Kasumi-1 (cell line): ENCODE results near the gene GAS2L1.

Experiments used
- DNase-seq, 2 experiments: peaks; one replicate each; lab custom pipeline; 2025; lab: John Stamatoyannopoulos, UW

GAS2L1 gene

DNA sequence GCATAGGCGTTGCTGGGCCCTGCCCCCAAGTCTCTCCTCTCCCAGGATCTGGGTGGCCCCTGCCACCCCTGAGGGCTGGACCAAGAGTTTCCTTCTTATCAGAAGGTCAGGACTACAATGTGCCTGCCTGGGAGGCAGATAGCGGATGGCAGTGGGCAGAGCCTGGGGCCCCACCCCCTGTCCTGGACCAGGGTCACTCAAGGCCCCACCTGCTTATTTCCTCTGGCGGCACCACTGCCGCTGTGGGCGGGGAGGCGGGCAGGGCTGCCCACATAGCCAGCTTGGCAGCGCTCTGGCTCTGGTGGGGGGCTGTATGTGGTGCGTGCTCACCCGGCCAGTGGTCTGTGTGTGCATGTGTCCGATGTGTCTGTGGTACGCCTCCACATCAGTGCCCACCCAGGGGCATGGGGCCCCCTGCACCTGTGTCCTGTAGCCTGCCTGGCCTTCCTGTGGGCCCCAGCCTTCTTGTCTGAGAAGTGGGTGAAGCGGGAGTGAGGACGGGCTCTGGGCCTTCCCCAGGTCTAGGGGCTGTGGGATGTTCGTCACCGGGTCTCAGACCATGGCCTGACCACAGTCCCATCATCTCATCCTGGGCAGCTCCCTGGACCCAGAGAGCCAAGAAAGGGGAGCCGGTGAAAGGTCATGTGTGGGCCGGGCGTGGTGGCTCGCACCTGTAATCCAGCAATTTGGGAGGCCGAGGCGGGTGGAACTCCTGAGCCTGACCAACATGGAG is 3.0 kb downstream of the GAS2L1 start:
- DNase-seq, result no peak

DNA sequence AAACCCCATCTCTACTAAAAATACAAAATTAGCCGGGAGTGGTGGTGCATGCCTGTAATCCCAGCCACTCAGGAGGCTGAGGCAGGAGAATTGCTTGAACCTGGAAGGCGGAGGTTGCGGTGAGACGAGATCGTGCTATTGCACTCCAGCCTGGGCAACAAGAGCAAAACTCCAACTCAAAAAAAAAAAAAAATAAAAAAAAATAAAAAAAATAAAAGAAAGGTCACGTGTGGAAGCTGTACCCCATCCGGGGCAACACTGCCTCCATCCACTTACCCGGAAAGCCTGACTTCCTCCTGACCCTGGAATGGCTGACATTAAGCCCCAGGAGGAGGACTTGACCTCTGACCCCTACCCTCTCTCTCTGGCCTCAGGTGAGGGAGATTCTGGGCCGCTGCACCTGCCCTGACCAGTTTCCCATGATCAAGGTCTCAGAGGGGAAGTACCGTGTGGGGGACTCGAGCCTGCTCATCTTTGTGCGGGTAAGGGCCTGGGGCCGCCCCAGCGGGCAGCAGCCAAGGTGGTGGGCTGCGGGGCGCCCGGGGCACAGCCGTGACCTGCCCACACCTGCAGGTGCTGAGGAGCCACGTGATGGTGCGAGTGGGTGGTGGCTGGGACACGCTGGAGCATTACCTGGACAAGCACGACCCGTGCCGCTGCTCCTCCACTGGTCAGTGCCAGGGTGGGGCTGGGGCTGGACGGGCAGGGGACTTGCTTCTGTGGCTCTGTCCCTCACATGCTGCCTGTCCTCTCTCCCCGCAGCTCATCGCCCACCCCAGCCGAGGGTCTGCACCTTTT is 3.8 kb downstream of the GAS2L1 start:
- no peak for DNase-seq

DNA sequence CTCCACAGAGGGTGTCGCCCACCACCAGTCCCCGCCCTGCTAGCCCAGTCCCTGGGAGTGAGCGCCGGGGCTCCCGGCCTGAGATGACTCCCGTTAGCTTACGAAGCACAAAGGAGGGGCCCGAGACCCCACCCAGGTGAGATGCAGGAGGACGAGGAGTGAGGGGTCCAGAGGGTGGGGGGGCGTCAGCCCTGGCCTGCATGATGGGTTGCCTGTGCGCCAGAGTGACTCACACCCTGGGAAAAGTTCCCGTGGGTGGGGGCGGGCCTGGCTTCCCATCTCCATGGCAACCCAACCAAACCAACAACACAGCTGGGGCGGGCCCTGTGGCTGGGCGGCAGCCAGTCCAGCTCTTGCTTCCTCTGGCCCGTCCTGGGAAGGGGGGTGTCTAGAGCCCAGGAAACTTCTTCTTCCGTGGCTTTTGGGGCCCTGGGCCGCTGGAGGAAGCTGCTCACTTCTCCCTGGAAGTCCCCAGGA is 4.5 kb downstream of the GAS2L1 start:
- peak; percentile 79 to 82 for DNase-seq

DNA sequence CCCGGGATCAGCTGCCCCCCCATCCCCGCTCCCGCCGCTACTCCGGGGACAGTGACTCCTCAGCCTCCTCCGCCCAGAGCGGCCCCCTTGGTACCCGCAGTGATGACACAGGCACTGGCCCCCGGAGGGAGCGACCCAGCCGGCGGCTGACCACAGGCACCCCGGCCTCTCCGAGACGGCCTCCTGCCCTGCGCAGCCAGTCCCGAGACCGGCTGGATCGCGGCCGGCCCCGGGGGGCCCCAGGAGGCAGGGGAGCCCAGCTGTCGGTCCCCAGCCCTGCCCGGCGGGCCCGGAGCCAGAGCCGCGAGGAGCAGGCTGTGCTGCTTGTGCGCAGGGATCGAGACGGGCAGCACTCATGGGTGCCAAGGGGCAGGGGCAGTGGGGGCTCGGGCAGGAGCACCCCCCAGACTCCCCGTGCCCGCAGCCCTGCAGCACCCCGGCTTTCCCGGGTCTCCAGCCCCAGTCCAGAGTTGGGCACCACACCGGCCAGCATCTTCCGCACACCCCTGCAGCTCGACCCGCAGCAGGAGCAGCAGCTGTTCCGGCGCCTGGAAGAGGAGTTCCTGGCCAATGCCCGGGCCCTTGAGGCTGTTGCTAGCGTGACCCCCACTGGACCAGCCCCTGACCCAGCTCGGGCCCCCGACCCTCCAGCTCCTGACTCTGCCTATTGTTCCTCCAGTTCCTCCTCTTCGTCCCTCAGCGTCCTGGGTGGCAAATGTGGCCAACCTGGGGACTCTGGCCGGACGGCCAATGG is 5.2 kb downstream of the GAS2L1 start:
- no peak for DNase-seq

DNA sequence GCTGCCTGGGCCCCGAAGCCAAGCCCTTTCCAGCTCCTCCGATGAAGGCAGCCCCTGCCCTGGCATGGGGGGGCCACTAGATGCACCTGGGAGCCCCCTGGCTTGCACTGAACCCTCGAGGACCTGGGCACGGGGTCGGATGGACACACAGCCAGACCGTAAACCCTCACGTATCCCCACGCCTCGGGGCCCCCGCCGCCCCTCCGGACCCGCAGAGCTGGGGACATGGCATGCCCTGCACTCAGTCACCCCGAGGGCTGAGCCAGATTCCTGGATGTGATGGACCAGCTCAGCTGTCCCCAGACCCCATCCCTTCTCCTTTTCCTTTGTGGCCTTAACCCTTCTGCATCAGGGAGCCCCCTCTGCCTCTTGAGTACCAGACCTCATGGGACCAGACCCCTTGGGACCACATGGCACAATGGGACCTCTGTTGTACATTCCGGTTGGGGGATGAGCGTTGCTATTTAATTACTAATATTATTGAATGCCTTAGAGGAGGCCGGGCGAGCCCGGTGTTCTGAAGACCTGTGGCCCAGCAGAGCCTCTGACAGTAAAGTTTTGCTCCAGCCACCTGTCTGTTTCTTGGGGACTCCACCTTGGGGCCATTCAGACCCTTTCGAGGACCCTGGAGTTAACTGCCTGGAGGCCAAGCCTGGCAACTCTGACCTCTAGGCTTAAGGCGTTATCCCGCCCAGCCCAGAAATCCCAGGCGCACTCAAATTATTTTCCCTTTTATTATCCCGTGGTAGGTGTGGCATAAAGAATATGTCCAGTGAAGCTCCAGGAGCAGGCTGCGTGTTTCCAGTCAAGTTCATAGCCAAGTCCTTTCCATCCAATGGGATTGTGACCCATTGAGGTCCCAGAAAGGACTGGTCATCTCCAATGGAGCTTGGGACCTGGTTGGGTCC is 6.0 kb downstream of the GAS2L1 start:
- no peak for DNase-seq

DNA sequence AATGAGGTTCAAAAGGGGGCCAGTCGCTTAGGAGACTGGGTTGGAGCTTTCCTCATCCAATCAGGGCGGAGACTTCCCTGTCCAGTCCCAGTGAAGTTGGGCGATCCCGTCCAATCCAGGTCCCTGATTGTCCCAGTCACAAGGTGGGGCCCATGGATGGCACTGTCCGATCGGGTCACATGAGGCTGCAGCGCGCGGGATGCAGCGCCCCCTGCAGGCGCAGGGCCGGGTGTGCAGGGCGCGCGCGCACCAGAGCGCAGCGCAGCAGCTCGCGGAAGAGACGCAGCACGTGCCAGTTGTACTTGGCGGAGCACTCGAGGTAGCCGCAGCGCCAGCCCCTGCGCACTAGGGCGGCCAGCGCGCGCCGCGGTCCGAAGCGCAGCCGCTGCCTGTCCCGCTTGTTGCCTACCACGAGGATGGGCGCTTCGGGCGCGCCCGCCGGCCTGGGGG is 6.7 kb downstream of the GAS2L1 start:
- DNase-seq, result no peak

DNA sequence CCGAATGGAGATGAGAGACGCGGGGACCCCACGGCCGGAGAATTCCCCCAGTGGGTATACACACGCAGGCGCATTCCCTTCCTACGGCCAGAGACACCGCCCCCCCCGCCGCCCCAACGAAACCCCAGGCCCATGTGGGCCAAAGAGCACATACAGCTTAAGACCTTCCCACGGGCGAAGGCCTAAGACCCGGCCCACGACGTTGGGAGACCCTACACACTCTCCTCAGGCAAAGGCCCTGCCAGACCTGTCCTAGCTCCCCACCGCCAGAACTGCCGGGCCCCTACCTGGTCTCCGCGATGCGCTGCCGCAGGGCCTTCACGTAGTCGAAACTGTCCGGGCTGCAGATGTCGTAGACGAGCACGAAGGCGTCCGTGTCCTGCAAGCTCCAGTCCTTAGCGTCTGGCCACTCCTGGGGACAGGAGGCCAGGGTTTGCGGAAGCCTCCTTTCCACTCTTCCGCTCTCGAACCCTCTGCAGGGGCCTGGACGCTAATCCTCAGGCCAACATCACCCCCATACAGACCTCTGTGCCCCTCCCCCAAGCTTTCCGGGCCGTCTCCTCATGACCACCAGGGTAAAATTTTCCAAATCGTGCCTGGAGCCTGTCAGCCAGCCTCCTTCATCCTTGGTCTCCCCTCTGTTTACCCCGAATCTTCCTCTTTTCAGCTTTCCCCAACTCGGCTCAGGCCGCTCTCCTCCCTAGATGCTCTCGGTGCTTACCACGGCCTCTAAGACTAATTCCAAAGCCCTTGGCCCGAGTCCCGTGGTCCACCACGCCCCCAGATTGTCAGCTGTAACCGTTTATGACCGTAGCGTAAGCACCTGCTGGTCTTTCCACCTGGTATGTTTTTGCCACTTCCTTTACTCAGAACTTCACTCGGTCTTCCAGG is 7.4 kb downstream of the GAS2L1 start:
- no peak for DNase-seq

DNA sequence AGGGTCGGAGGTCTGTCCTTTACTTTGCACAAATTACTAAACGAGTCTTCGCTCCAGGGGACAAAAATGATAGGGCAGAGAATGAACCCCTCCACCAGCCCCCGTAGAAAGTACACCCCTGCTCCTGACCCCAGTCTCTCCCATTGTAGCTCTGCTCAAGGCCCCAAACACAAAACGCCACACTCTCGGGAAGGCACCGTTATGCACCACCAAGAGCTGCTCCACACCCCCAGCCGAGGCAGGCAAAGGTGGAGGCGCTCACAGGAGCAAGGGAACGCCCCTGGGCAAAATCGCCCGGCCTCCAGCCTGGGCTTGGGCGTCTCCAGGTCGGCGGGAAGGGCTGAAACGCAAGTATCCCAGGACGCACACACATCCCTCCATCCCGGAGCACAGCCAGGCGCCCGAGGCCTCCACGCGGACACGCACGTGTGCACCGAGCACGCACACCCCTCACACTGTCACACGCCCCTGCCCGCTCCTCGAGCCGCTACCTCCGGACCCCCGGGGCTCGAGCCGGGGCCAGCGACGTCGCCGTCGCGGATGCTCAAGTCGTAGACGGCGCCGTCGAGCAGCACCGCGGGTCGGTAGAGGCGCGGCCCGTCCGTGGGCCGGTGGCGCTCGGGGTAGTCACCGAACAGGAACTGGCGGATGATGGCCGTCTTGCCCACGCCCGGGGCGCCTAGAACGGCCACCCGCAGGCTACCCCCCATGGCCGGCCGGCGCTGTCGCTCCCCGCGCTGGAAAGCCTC is 8.3 kb downstream of the GAS2L1 start:
- DNase-seq, result no peak

DNA sequence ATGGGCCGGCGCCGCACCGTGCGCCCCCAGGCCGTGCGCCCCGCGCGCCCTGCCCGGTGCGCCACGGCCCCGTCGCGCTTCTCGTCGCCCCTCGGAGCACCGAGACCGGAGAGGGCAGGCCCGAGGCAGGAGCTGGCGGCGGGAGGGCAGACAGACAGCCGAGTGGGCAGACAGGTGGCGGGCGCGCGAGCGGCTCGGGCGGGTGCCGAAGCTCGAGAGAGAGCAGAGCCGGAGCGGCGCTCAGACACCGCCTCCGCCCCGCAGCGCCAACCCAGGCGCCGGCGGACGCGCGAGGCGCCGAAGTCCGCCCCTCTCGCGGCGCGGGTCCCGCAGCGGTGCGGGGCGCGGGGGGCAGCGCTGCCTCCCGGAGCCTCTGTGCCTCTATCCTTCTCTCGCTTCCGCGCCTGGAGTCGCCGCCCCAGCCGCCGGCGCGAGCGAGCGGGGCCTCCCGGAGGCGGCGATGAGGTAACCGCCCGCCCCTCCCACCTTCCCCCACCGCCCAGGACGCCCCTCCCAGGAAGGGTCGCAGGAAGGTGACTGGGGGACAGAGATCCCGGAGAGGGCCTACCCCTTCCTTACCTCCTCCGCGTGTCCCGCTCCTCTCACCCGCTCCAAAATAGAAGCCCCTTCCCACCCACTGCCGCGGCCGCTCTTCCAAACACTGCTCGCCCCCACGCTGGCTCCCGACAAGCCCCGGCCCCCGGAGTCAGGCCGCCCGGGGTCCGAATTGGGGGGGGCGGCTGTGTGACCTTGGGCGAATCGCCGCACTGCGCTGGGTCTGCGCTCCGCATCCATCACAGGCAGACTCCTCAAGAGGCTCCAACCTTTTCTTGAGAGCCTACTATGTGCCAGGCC is 9.1 kb downstream of the GAS2L1 start, which contains the start of gene RASL10A:
Gene RASL10A (minus strand): TSS at position 412 of the 855 bp plus-strand sequence. CDS start 451 bp downstream, outside the sequence.
- no peak for DNase-seq

DNA sequence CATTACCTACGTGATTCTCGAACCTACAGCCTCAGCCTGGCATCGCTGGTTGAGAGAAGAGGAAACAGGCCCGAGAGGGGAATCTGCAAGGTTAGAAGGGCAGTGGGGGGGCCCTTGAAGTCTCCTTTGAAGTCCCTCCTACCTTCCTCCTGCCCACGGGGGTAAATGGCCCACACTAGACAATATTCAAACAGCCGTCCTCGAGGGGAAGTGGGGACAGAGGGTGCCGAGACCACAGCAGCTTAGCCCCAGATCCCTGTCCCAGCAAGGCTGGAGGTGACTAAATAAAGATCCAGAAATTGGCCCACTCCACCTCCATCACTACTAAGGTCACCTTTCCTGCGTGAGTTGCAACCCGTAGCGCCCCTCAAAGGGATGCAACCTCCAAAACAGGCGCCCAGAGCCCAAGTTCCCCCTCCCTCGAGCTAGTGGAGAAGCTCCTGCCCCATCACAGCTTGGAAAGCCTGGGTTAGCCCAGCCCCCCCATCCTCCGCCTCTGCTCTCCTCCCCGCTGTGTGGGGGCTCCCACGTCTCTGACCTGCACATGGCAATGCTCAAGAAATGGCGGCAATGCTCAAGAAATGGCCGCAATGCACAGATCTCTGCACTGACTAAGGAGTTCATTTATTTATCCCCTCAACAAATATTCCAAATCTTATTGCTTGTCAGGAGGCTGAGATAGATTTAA is 9.8 kb downstream of the GAS2L1 start:
- DNase-seq, result no peak

DNA sequence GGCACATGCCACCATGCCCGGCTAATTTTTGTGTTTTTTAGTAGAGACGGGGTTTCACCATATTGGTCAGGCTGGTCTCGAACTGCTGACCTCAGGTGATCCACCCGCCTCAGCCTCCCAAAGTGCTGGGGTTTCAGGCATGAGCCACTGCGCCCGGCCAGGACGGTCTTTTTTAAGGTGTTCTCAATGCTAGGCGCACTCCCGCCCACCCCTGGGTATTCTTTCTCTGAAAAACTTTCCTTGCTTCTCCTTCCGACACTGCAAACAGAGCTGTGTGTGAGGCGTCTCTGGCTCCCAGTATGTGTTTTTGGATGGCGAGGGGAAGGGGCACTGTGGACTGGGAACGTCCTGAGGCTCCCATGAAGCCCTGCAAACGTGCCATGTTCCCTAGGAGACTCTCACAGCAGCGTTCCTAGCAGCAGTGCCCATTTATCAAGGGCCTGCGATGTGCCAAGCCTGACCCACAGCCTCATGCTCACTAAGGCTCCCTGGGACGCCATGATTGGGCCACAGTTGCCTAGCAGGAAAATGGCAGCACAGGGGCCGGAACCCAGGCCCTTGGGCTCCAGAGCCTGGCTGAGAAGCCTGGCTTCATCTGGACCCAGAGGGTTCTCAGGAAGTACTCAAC is 11.5 kb downstream of the GAS2L1 start:
- DNase-seq, result no peak

DNA sequence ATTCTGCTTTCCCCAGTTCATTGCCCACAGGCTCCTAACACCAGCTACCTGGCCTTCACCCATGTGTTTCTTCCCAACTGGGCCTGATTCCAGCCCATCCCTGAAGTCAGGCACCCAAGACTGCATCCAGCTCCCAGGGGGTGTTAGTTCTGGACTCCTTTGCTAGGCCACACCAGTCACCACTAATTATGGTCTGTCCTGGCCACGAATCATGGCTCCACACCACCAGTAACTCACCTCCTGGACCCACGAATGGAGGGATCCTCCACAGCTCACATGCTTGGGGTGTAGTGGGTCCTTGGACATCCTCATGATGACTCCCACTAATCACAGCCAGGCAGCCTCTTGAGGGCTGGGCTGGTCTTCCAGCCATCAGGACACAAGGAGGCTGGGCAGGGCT is 12.6 kb downstream of the GAS2L1 start:
- no peak for DNase-seq

DNA sequence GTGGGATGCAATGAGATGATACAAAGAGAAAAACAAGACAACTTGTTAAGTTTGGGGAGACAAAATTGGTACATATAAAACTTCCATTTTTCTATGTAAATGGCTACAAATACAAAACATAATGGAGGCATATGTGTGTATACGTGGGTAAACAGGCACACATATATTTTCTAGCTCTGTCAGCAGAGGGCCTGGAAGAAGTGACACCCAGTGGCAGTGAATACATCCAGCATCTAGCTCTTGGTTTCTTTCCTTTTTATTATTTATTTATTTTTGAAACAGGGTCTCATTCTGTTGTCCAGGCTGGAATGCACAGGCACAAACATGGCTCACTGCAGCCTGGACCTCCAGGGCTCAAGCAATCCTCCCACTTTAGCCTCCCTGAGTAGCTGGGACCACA is 14.1 kb downstream of the GAS2L1 start:
- DNase-seq, result peak; percentile 64 to 78

DNA sequence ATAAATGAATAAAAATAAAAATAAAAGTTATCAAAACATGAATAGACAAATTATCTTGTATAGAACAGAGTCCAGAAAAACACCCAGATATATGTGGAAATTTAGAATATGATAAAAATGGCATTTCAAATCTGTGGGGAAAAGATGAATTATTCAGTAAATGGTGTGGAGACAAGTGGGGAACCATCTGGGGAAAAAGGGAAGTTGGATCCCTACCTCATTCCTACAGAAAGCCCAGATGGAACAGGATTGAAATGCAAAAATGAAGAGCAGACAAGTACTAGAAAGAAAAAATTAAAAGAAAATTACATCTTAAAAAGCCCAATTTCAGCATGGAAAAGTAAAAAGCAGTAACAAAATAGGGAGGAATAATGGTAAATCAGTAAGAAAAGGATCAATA is 17.2 kb downstream of the GAS2L1 start:
- DNase-seq, result no peak

DNA sequence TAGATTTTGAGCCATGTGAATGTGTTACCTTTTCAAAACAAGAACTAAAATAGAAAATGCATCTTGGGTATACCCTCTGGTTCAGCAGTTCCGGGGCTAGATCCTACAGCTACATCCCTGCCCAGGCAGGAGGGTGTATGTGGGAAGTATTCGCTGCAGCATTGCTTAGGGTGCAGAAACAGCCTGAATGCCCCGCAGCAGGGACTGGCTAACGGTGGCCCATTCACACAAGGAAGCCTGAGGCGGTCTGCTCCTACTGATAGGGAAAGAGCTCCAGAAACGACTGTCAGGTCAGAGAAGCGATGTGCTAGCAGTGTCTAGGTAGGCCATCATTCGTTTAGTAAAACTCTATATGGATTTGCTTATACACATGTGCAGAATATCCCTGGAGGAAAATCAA is 18.9 kb downstream of the GAS2L1 start:
- no peak for DNase-seq

DNA sequence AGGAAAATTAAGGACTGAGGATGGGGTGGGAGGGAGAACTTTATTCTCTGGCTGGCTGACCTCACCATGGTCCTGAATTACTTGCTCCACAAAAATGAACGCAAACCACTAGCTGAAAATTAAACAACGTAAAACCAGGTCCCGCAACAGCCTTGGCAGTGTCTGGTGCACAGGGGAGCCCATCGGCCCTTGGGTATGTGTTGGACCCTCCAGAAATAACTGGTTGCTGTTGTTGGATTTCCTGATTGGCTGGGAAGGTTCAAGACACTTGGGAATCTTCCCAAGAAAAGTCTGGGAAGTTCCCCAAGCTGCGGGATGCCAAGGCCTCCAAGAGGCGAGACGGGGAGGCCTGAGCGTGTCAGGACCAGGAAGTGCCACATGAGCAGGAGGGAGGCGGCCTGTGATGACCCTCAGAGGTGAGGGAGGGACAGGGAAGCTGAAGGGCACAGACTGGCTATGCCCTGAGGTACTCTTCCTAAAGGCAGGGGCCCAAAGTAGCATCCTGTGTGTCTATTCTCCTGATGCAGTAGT is 19.4 kb downstream of the GAS2L1 start:
- no peak for DNase-seq

DNA sequence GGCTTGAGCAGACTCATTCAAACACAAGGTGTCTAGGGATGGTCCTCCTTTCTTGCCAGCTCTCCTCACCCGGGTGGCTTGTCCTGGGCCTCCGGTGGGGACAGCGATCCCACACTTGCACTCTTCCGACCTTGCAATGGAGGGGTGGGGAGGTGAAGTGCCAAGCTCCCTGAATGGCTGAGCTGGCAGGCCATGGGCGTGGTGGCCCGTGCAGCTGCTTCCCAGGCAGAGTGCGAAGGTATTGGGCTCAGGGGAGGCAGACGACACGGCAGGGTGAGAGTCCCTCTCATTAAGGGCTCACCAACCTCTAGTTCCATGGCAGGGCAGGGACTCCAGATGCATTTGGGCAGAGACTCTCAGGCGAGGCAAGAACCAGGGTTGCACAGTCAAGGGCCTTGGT is 20.0 kb downstream of the GAS2L1 start:
- no peak for DNase-seq
